ENCODE measurements around the gene INSR.
A peak's percentile ranks its signal among the peaks of the same experiment; 100 is the strongest.
"Not testable (repeated sequence)": the region's sequence is repeated elsewhere in the genome, so short reads cannot be mapped to it uniquely, and the experiment has no call there.

Gene INSR

DNA sequence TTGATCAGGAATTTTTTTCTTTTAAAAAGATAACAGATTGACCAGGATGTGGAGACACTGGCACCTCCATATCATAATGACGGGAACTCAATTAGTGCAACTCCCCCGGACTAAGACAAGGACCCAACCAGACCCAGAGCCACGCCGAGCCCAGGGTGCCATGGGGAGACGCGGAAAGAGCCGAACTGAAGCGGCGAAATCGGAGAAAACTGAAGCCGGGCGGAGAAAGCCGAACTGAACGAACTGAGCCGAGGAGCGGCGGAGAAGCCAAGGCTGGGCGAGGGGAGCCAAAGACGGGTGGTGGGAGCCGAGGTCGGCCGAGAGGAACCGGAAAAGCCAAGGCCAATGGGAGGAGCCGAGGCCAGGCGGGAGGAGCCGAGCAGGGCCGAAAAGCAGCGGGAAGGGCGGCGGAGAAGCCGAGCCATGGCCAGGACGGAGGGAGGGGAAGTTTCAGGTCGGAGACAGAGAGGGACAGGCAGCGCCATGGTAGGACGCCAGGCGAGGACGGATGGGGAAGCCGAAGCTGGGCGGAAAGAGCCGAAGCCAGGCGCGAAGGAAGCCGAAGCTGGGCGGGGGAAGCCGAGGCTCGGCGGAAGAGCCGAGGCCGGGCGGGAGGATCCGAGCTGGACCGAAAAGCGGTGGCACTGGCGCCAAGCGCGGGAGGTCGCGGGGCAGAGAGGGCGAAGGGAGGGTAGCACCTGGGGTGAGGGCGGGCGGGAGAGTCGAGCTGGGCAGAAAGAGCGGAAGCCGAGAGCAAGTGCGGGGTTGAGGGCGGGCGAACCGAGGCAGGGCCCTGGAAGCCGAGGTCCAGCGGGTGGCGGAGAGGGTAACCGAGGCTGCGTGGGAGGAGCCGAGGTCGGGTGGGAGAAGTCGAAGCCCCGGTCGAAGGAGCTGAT is 195.3 kb downstream of the INSR start:
- peak; percentile 82 to 88 (median 82) for DNase-seq (ENCODE audit: low read depth in 3 of 3)

GRCh38 chr19:7098096-7098495 is 196.1 kb downstream of the INSR start:
- no peak for DNase-seq (ENCODE audit: low read depth in 3 of 3)

DNA sequence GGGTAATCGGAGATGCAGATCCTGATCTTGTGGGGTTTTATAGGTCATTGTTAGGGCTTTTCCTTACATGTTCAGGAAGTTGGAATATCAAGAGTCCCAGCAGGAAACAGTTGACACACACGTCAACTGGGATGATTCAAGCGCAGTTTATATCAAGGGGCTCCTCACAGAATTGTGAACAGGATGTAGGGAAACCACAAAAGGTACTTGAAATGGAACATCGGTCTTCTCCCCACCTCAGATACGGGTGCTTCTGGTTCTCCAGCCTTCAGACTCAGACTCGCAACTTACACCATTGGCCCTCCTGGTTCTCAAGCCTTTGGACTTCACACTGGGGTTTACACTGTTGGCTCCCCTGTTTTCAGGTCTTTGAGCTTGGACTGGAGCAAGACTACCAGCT is 205.2 kb downstream of the INSR start:
- no peak for DNase-seq (ENCODE audit: low read depth in 3 of 3)

- DNase-seq (ENCODE audit: low read depth in 3 of 3): no peak
Measured at GRCh38 chr19:7083076-7083956, 210.9 kb downstream of the INSR start.

DNA sequence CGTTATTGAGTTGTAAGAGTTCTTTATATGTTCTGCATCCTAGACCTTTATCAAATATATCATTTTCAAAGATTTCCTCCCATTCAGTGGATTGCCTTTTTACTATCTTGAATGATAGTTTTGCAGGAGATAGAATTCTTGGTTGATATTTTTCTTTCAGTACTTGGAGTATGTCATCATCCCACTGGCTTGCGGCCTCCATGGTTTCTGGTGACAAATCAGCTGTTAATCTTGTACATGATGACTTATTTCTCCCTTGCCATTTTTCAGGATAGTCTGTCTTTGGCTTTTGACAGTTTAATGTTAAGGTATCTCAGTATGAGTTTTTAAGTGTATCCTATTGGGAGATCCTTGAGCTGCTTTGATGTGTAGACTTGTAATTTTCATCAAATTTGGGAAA is 216.2 kb downstream of the INSR start:
- DNase-seq (ENCODE audit: low read depth in 3 of 3): no peak

GRCh38 chr19:7076151-7076550 is 218.1 kb downstream of the INSR start:
- no peak for DNase-seq (ENCODE audit: low read depth in 3 of 3)

GRCh38 chr19:7074705-7075282 is 219.4 kb downstream of the INSR start:
- no peak for DNase-seq (ENCODE audit: low read depth in 3 of 3)

GRCh38 chr19:7072541-7072940 is 221.7 kb downstream of the INSR start:
- no peak for DNase-seq (ENCODE audit: low read depth in 3 of 3)

- no peak for DNase-seq (ENCODE audit: low read depth in 3 of 3)
Measured at GRCh38 chr19:7069904-7070226, 224.3 kb downstream of the INSR start.

GRCh38 chr19:7069042-7069903 is 224.9 kb downstream of the INSR start, which contains the start of gene ZNF557:
TSS of gene ZNF557 (plus strand) at chr19:7069703. CDS start at chr19:7075075, 5,372 bp downstream.
- DNase-seq (ENCODE audit: low read depth in 3 of 3): peak; percentile 96 to 99 (median 96)

GRCh38 chr19:7068599-7068998 is 225.6 kb downstream of the INSR start:
- no peak for DNase-seq (ENCODE audit: low read depth in 3 of 3)

DNA sequence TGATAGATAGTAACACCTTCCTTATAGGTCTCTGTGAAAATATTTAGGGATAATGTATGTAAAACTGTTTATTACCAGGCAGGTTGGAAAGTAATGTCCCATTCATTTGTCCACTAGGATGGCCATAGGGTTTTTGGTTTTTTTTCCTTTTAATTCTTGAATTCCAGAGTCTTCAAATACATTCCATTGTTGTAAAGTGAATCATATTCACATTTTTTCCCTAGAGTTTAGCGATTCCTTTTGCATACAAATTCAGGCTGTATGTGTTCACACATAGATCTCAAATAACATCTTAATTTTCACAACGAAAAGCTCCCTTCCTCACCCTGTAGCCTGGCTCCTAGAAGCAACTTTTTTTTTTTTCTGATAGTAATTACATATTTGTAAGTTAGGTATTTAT is 226.5 kb downstream of the INSR start:
- no peak for DNase-seq (ENCODE audit: low read depth in 3 of 3)

- DNase-seq (ENCODE audit: low read depth in 3 of 3): not testable (repeated sequence)
Measured at GRCh38 chr19:7067122-7067521, 227.1 kb downstream of the INSR start.

DNA sequence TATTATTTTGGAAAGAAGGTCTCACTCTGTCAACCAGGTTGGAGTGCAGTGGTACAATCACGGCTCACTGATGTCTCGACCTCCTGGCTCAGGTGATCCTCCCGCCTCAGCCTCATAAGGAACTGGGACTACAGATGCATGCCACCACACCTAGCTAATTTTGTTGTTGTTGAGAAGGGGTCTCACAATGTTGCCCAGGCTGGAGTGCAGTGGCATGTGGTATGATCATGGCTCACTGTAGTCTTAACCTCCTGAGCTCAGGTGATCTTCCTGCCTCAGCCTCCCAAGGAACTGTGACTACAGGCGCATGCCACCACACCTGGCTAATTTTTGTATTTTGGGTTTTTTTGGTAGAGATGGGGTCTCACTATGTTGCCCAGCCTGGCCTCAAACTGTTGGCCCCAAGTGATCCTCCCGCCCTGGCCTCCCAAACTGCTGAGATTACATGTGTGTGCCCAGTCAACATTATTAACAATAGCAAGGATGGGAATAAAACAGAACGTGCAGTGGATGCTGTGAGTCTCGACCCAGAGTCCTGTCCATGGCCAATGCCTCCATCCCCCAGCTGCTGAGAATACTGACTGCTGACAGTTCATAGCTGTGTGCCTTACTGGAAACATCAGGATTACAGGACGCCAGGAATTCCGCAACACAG is 230.3 kb downstream of the INSR start:
- DNase-seq (ENCODE audit: low read depth in 3 of 3): no peak

DNA sequence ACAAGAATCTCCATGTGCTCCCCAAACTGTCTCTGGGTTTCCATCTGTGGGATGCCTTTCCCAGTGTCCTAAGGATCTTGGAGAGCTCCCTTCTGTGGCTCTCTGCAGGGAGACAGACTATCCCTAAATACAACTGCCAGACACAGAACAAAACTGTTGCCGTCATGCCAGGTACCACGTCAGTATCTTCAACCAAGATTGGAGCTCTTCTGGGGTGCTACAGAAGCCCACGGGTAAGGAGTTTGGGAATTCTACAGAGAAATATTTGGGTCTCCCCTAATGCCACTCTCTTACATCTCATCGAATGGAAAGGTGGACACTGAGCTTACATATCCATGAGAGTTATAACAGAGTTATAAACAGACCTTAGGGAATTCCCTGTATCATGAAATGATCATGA is 230.9 kb downstream of the INSR start:
- DNase-seq (ENCODE audit: low read depth in 3 of 3): no peak

Measured in stimulated activated CD4-positive, alpha-beta T cell treated with anti-CD3 and anti-CD28 coated beads, TNF-alpha, amount 100 ng/mL, for 48 hours (primary cell).